ENCODE results near the gene HSD11B1.

DNA sequence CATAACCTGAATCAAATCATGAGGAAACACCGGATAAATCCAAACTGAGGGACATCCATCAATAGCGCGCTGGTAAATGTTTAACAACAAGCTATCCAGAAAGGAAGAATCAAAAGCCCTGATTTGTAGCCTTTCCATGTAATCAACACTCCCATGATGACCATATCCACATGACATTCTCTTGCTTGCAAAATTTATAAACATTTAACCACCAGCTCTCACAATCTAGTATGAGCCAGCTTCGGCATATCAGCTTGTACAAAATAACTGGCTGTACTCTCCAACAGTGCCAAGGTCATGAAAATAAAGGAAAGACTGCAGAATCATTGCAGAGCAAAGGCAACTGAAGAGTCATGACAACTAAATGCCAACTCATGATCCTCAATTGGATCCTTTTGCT, 15.7 kb downstream of the HSD11B1 start:
- TF ChIP-seq POLR2AphosphoS5 (IDR thresholded peaks at IDR 0.05) (no peak), POLR2A (IDR thresholded peaks at IDR 0.05) (no peak)
- TF ChIP-seq, protein P1, sequence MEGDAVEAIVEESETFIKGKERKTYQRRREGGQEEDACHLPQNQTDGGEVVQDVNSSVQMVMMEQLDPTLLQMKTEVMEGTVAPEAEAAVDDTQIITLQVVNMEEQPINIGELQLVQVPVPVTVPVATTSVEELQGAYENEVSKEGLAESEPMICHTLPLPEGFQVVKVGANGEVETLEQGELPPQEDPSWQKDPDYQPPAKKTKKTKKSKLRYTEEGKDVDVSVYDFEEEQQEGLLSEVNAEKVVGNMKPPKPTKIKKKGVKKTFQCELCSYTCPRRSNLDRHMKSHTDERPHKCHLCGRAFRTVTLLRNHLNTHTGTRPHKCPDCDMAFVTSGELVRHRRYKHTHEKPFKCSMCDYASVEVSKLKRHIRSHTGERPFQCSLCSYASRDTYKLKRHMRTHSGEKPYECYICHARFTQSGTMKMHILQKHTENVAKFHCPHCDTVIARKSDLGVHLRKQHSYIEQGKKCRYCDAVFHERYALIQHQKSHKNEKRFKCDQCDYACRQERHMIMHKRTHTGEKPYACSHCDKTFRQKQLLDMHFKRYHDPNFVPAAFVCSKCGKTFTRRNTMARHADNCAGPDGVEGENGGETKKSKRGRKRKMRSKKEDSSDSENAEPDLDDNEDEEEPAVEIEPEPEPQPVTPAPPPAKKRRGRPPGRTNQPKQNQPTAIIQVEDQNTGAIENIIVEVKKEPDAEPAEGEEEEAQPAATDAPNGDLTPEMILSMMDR (IDR thresholded peaks at IDR 0.05) = no peak

All from sigmoid colon (tissue), 4 donors.